Kidney epithelial cell (primary cell): Measurements from ENCODE around the gene USP17L29. TPM values are rescaled to one million over a fixed set of nuclear protein-coding genes. Genes with fewer than 3 reads are reported as not detected.
"Not testable (repeated sequence)": the region's sequence is repeated elsewhere in the genome, so short reads cannot be mapped to it uniquely, and the experiment has no call there.

Source experiments
- DNase-seq: peaks from one replicate; pipeline ENCODE4 v3.0.0-alpha.2; 2010; ENCODE audit warnings: low read depth
- H3K27me3 ChIP-seq: 2 replicates; pipeline ENCODE4 v1.6.0; 2011; ENCODE audit warnings: low read length; ENCODE audit not compliant: control insufficient read depth, insufficient read depth
- H3K36me3 ChIP-seq: 2 replicates; pipeline ENCODE4 v1.5.1; 2011; ENCODE audit warnings: low read length; ENCODE audit not compliant: control insufficient read depth, insufficient read depth
- H3K4me3 ChIP-seq: 2 replicates; pipeline ENCODE4 v1.5.1; 2011; ENCODE audit warnings: low read depth, mild to moderate bottlenecking, control low read depth, low read length
- total RNA-seq: library from RNA; depleted of rRNA; stranded (reverse); fragments of >200 nt; gene quantifications from 2 replicates; pipeline ENCODE4 v1.2.3, GENCODE V29; 2015
- TF ChIP-seq, protein P1 (sequence below): IDR thresholded peaks from 2 replicates; pipeline ENCODE4 v1.5.1; 2011; ENCODE audit warnings: mild to moderate bottlenecking, moderate library complexity, low read length, control low read depth, inconsistent platforms; ENCODE audit not compliant: insufficient read depth, poor library complexity, severe bottlenecking

Gene USP17L29
- total RNA-seq, 1 donor from 2014 or later = not detected

DNA sequence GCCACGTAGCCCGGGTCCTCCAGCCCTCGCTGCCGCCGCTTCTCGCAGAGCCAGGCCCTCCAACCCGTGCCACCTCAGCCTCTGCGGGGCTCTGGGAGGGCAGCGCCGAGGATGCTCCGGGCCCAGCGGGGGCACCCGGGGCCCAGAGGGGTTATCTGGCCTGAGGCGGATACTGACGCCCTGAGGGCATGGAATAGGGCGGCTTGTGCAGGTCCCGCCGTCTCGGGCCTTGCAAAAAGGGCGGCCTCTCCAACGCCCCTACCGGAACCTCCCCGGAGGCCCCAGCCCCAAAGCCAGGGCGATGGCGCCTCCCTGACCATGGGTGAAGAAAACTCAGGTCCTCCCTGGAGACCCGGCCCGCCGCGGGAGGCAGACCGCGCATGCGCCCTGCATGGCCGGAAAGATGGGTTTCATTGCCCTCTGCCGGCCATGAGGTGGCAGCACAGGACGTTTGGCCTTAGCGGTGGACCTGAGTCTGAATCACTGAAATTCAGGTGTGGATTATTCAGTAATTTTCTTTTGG, 27.6 kb downstream of the USP17L29 start:
- TF ChIP-seq, protein P1, sequence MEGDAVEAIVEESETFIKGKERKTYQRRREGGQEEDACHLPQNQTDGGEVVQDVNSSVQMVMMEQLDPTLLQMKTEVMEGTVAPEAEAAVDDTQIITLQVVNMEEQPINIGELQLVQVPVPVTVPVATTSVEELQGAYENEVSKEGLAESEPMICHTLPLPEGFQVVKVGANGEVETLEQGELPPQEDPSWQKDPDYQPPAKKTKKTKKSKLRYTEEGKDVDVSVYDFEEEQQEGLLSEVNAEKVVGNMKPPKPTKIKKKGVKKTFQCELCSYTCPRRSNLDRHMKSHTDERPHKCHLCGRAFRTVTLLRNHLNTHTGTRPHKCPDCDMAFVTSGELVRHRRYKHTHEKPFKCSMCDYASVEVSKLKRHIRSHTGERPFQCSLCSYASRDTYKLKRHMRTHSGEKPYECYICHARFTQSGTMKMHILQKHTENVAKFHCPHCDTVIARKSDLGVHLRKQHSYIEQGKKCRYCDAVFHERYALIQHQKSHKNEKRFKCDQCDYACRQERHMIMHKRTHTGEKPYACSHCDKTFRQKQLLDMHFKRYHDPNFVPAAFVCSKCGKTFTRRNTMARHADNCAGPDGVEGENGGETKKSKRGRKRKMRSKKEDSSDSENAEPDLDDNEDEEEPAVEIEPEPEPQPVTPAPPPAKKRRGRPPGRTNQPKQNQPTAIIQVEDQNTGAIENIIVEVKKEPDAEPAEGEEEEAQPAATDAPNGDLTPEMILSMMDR = peak; percentile 27
- H3K27me3 ChIP-seq, H3K36me3 ChIP-seq, DNase-seq: not testable (repeated sequence)
- peak overlapping the region; percentile 48 for H3K4me3 ChIP-seq

DNA sequence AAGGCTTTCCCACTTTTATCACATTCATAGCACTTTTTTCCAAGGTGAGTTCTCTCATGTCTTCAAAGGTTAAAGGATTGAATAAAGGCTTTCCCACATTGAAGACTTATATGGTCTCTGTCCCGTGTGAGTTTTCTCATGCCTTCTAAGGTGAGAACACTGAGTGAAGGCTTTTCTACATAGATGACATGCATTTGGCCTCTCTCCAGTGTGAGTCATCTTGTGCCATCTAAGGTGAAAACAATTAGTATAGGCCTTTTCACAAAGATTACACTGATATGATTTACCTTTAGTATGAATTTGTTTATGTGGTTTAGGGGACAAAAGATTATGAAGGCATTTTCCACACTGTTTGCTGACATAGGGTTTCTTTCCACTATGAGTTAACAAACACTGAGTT, 30.7 kb downstream of the USP17L29 start:
- no peak overlapping the region for H3K4me3 ChIP-seq
- TF ChIP-seq, protein P1 = no peak
- no peaks in the 10 kb centered on the region for H3K27me3 ChIP-seq
- H3K36me3 ChIP-seq = no peaks in the 10 kb centered on the region
- DNase-seq = peak; percentile 2

DNA sequence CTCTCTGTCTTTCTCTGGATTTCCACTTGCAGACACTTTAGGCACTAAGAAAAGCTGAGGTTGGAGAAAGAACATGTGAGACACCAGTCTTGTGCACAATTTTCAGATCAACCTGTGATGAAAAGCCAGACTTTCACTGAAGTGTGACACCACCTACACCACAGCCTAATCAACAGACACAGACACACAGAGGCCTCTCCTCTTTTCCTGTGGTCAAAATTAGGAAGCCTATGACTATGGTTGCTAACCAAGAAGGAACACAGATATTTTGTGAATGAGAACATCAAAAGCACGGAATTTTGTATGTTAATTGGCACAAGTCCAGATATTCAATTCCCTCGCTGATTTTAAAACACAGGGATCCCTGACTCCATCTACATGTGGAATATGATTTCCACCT, 35.6 kb downstream of the USP17L29 start:
- H3K36me3 ChIP-seq = not testable (repeated sequence)

More for the DNA sequence above, 35.6 kb downstream of the USP17L29 start:
- DNase-seq, H3K4me3 ChIP-seq, H3K27me3 ChIP-seq: not testable (repeated sequence)

Other genes starting within 250 kb of the USP17L29 start
- gene FAM90A26, start 183.2 kb upstream of the USP17L29 start, total RNA-seq = not detected in 2 replicates
- gene USP17L10, start 143.0 kb upstream of the USP17L29 start, total RNA-seq = not detected in 2 replicates
- gene USP17L11, start 138.2 kb upstream of the USP17L29 start, total RNA-seq = not detected in 2 replicates
- not detected in 2 replicates for gene USP17L12, start 133.5 kb upstream of the USP17L29 start, total RNA-seq
- gene USP17L13, start 128.7 kb upstream of the USP17L29 start, total RNA-seq = not detected in 2 replicates
- not detected in 2 replicates for gene USP17L15, start 119.3 kb upstream of the USP17L29 start, total RNA-seq
- not detected in 2 replicates for gene USP17L17, start 109.8 kb upstream of the USP17L29 start, total RNA-seq
- gene USP17L18, start 105.0 kb upstream of the USP17L29 start, total RNA-seq = not detected in 2 replicates
- gene USP17L19, start 100.3 kb upstream of the USP17L29 start, total RNA-seq = not detected in 2 replicates
- not detected in 2 replicates for gene USP17L20, start 95.5 kb upstream of the USP17L29 start, total RNA-seq
- not detected in 2 replicates for gene USP17L21, start 90.8 kb upstream of the USP17L29 start, total RNA-seq
- not detected in 2 replicates for gene USP17L22, start 86.0 kb upstream of the USP17L29 start, total RNA-seq
- gene USP17L24, start 28.5 kb upstream of the USP17L29 start, total RNA-seq = not detected in 2 replicates
- not detected in 2 replicates for gene USP17L25, start 23.7 kb upstream of the USP17L29 start, total RNA-seq
- gene USP17L26, start 19.0 kb upstream of the USP17L29 start, total RNA-seq = not detected in 2 replicates
- gene USP17L5, start 14.2 kb upstream of the USP17L29 start, total RNA-seq = not detected in 2 replicates
- gene USP17L27, start 9.5 kb upstream of the USP17L29 start, total RNA-seq = not detected in 2 replicates
- not detected in 2 replicates for gene USP17L28, start 4.7 kb upstream of the USP17L29 start, total RNA-seq
- gene USP17L30, start 9.5 kb downstream of the USP17L29 start, total RNA-seq = not detected in 2 replicates
- gene DEFB131A, start 90.8 kb downstream of the USP17L29 start, total RNA-seq = not detected in 2 replicates